NCI-H128 (cell line): ENCODE measurements around the gene WDR43.

Source experiments
- DNase-seq: peaks from one replicate; lab custom pipeline; 2025; ENCODE audit not compliant: unreplicated experiment; lab: John Stamatoyannopoulos, UW

The WDR43 gene

GRCh38 chr2:28906821-28907220, 12.4 kb downstream of the WDR43 start:
- DNase-seq: no peak

DNA sequence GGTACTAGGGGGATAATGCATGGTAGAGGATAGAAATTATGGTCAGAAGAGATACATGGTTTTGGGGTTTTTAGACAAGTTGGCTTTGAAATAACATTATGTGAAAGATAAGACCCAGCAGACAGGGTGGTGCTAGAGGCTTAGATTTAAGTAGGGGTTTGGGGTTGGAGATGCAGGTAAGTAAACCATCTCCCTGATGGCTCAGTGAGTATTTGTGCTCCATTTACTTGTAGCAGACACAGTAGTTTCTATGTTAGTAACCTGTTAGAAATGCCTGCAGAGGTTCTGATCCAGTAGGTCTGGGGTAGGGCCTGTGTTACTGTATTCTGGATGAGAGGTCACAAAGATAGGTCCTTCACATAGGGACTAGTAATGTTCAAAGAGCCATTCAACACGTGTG, 13.7 kb downstream of the WDR43 start:
- no peak for DNase-seq

- DNase-seq: no peak
Observed at GRCh38 chr2:28909655-28910353, 15.3 kb downstream of the WDR43 start.

DNA sequence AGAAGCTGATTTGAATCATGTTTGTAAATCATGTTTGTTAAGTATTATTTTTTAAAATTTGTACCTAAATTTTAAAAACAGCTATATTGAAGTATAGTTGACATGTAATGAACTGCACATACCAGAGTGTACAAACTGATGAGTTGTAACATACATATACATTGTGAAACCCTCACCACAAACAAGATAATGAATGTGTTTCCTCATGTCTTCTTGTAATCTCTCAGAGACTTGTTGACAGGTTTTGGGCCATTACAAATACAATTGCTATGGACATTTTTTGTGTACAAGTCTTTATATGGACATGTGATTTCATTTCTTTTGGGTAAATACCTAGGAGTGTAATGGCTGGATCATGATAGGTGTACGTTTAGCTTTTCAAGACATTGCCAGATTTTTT, 21.5 kb downstream of the WDR43 start:
- DNase-seq: no peak

GRCh38 chr2:28926847-28927246, 32.4 kb downstream of the WDR43 start:
- DNase-seq: no peak

- no peak for DNase-seq
Observed at GRCh38 chr2:28927469-28927868, 33.0 kb downstream of the WDR43 start.

GRCh38 chr2:28927878-28928277, 33.4 kb downstream of the WDR43 start:
- DNase-seq: no peak

DNA sequence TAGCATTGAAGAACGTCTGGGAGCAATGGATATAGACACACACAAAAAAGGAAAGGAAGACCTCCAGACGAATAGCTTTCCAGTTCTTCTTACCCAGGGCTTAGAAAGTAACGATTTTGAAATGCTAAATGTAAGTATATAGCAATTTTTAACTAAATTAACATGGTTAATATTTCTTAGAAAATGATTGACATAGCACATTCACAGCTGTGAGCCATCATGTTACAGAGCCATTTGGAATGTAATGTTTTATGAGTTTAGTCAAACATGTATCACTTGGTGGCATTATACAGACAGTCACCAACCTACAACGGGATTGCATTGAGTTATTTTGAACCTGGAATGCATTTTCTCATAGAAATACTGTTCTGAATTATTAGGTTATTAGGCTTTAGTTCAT, 35.1 kb downstream of the WDR43 start:
- no peak for DNase-seq

DNA sequence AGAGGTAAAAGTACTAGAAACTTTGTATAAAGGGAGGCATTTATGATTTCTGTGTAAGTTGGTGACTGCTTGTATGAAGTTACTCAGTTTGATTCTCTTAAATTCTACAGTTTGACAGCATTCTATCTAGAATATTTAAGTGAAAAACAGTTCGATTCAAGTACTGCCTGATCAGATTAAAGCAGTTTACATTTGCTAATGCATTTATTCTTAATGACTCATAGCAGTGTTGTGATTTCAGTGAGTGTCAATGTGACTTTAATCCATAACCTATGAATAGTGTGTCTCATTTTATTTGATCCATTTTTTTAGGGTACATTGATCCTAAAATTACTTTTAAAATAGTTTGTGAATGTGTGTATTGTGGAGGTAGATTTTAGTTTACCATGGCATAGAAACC, 35.7 kb downstream of the WDR43 start:
- no peak for DNase-seq

DNA sequence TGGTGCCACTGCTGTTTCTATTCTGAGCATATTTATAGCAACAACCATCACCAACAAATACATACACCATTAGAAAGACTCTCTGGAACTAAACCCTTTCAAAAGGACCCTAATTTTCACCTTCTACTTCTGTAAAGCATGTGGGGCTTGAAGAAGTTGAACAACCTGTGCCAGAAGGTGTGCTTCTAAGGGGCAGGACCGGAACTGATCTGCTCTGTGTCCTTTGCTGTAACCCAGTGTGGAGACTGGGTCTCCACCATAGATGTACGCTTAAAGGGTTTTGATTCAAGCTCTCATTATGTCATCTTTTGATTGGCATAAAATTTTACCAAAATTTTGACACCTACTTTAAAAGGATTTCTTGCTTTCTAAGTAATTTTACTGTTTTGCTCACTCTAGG, 40.3 kb downstream of the WDR43 start:
- no peak for DNase-seq

- DNase-seq: no peak
Observed at GRCh38 chr2:28941008-28941407, 46.5 kb downstream of the WDR43 start.

DNA sequence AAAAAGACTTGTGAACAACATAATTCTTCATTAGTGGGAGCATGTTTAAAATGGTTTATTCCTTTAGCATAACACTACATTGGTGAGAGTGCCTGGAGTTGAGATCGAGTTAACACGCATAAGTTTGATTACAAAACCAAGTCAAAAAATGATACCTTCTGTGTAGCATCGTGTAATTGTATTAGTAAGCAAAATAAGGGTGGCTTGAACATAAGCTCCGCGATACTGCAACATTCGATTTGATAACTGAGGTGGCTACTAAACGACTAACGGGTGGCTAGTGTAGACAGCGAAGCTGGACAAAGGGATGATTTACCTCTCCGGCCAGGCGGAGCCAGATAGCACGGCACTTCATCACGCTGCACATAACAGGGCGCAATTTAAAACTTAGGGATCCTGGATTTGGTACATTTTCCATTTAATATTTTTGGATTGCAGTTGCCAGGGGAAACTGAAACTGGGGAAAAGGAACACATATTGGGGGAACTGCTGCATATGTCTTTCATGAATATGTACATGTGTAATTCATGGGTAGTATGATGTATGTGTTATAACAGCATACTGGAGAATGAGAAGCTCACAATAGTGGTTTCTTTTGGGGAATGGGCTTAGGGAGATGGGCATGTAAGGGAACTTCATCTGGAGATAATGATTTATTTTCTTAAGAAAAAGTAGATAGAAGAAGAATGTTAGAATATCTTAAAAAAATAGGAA, 50.2 kb downstream of the WDR43 start:
- DNase-seq: no peak

DNA sequence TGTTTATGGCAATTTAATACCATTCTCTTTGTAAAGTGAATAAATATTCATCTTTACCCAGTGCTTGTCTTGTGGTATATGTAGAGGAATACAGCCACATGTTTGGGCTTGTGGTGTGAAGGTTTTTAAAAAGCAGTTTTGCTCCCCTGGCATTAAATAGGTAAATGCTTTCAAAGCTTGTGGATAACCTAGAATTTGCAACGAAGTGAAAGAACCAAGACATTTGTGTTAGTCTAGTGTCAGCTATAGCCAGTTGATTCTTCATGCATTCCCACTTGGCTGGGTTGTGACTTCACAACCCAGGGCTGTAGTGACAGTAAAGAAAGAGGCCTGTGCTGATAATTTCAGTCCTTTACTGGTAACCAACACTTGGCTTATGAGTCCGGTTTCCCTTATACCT, 53.7 kb downstream of the WDR43 start:
- DNase-seq: no peak

DNA sequence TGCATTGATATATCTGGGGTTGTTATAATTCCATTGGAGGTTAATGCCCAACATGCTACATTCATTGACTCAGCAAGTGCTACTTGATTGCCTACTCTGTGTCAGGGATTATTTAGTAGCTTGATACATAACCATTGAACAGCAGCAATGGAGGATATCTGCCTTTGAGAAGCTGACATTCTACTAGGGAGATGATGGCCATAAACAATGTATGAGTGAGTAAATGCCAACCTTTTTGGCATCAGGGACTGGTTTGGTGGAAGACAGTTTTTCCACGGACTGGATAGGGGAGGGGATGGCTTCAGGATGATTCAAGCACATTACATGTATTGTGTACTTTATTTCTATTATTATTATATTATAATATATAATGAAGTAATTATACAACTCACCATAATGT, 54.7 kb downstream of the WDR43 start:
- DNase-seq: no peak

DNA sequence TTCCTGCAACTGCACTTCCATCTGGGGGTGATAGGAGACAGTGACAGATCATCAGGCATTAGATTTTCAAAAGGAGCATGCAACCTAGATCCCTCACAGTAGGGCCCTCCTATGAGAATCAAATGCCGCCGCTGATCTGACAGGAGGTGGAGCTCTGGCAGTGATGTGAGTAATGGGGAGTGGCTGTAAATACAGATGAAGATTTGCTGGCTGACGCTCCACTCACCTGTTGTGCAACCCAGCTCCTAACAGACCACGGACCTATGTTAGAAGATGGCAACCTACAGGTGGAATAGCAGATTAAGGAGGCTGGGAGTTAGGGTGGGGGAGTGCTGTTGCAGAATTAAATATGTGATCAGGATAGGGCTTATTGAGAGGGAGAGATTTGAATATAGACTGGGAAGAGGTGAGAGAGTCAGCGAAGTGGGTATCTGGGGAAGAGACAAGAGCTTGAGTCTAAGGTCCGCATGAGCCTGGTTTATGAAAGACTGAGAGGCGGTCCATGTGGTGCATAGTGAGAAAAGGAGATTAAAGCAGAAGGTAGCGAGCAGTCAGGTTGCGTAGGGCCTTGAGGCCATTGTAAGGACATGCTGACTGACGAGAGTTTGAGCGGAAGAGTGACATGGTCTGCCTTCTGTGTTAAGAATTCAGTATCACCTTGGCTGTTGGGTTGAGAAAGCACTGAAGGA, 55.3 kb downstream of the WDR43 start:
- DNase-seq: no peak

DNA sequence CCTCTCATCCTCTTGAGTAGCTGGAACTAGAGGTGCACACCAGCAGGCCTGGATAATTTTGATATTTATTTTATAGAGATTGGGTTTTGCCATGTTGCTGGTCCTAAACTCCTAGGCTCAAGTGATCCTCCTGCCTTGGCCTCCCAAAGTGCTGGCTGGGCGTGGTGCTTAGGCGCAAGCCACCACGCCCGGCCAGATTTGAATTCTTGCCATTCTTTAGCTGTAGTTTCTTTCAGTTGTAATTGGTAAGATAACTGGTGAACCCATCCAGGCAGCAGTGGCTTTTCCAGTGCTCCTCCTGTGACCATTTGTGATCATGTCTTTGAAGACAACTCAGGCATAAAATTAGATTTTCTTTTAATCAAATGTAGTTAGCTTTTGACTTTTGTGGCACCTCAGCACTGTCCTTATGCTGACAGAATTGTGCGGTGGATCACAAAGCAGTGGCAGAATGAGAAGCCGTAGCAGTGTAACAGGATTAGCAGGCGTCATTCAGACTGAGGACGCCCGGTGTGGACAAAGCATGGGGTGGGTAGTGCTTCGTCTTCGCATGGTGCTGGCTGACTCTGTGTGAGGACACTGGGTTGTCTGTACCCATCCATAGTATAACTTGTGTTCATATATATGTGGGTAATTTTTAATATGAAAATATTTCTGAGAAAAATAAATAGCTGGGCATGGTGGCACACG, 56.6 kb downstream of the WDR43 start:
- DNase-seq: no peak

DNA sequence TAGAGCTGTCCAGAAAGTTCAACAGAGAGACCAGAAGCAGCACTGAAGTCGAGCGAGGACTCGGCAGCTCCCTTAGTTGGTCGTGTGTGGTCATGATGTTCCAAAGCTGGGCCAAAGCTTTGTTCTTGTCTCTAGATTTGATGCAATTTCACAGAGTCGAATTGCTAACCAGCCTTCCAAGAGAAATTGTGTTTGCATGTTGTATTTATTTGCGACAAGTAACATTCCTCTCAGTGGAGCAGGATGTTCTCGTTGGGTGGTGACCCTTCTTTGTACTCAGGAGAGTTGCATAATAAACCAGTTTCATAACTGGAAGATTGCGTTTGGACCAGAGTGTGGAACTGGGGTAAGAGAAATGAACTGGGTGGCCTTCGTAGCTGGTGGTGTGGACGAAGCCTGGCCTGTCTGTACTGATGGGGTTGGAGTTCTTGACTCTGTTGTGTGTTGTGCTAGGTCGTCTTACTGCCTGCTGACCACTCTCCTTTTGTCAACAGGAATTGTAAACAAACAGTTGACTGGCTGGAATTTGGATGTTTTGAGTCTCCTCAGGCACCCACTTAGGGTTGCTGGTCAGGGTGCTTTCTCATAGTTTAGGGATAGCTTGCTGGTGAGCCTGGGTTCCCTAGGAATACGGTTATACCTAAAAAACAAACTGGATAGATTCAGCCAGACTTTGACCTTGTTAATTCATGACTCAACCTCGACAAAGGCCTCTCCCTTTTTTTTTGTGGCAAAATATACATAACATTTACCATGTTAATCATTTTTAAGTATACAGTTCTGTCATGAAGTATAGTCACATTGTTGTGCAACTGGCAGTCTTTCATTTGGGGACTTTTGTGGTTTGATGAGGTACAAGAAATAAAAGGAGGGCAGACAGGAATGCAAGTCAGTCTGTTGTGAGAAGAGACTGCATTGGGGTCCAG, 57.7 kb downstream of the WDR43 start:
- no peak for DNase-seq

GRCh38 chr2:28952836-28953211, 58.4 kb downstream of the WDR43 start:
- no peak for DNase-seq

- no peak for DNase-seq
Observed at GRCh38 chr2:28955467-28955866, 61.0 kb downstream of the WDR43 start.

DNA sequence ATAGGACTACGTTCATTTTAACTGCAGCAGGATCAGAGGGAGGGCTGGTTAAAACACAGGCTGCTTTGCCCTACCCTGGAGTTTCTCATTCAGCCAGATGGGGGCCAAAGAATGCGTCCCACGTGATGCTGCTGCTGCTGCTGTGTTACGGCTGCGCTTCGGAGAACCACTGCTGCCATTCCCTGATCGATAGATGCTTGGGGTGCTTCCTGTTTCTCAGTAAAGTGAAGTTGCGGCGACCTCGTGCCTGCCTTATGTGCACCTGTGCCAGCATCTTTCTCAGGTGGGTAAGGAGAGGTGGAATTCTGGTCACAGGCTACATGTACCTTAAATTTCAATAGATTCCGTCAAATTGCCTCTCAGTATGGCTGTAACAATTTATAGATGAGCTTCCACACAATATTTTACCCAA, 62.0 kb downstream of the WDR43 start:
- no peak for DNase-seq

DNA sequence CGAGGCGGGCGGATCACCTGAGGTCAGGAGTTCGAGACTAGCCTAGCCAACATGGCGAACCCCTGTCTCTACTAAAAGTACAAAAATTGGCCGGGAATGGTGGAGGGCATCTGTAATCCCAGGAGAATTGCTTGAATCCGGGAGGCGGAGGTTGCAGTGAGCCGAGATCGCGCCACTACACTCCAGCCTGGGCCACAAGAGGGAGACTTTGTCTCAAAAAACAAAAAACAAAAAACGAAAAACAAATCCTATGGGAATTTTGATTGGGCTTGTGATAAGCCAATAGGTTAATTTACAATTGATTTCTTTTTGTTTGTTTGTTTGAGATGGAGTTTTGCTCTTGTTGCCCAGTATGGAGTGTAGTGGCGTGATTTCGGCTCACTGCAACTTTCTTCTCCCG, 62.4 kb downstream of the WDR43 start:
- DNase-seq: no peak
